ENCODE data around the gene IQSEC2. TPM values are rescaled to one million over a fixed set of nuclear protein-coding genes. Genes with fewer than 3 reads are reported as not detected.

IQSEC2 gene
- total and polyA plus RNA-seq, 2 experiments from 2014 or later = 6.0 to 10.2 TPM

- in situ Hi-C loops (cut with MboI) = no loop called here
- H3F3A ChIP-seq (ENCODE audit: insufficient read depth) = no peaks in the 10 kb centered on the region
- no peaks in the 10 kb centered on the region for H3K9me2 ChIP-seq (ENCODE audit: insufficient read depth)
- H3K9ac ChIP-seq = no peak overlapping the region
- no peak overlapping the region for H3K4me2 ChIP-seq (ENCODE audit: unreplicated experiment)
- H3K27me3 ChIP-seq (replicated peaks; ENCODE audit: insufficient read depth) = no peaks in the 10 kb centered on the region
- H3K79me2 ChIP-seq (ENCODE audit: insufficient read depth) = no peaks in the 10 kb centered on the region
- H4K20me1 ChIP-seq (ENCODE audit: insufficient read depth) = no peaks in the 10 kb centered on the region
- no peaks in the 10 kb centered on the region for H3K9me3 ChIP-seq (ENCODE audit: low read depth)
- no peak overlapping the region for H3K4me3 ChIP-seq
- no peak overlapping the region for H3K27ac ChIP-seq
- DNase-seq = no peak
- H3K36me3 ChIP-seq (ENCODE audit: low read depth) = no peaks in the 10 kb centered on the region
- WGBS, 2 experiments (ENCODE audit: low coverage in 1 of 2, low lambda C conversion rate in 2 of 2, missing lambda C conversion rate in 2 of 2) = 67 to 69% methylated on average over 5 of the region's 5 CpGs
- H3K4me1 ChIP-seq (ENCODE audit: insufficient read depth) = no peaks in the 10 kb centered on the region
- H2AFZ ChIP-seq = no peak overlapping the region
- TF ChIP-seq EZH2phosphoT487 (IDR thresholded peaks at IDR 0.05; ENCODE audit: insufficient read depth, low read depth) (no peak), EZH2 (IDR thresholded peaks at IDR 0.05; ENCODE audit: insufficient read depth, poor library complexity, severe bottlenecking) (no peak)
Measured at GRCh38 chrX:53230116-53230515, 51.3 kb downstream of the IQSEC2 start.

GRCh38 chrX:53227224-53227765 lies 54.1 kb downstream of the IQSEC2 start:
- H3K4me1 ChIP-seq (ENCODE audit: insufficient read depth) = peaks cover 11% of the 10 kb centered on the region
- H3K79me2 ChIP-seq (ENCODE audit: insufficient read depth) = peaks cover 26% of the 10 kb centered on the region
- H3K9me3 ChIP-seq (ENCODE audit: low read depth) = no peaks in the 10 kb centered on the region
- no peak for DNase-seq
- no peak overlapping the region for H3K27ac ChIP-seq
- no peak overlapping the region for H3K4me3 ChIP-seq
- WGBS, 2 experiments (ENCODE audit: low coverage in 1 of 2, low lambda C conversion rate in 2 of 2, missing lambda C conversion rate in 2 of 2) = 71 to 79% methylated on average over 7 of the region's 7 CpGs
- H3K4me2 ChIP-seq (ENCODE audit: unreplicated experiment) = no peak overlapping the region
- no peak overlapping the region for H3K9ac ChIP-seq
- H2AFZ ChIP-seq = no peak overlapping the region
- H3K36me3 ChIP-seq (ENCODE audit: low read depth) = no peaks in the 10 kb centered on the region
- TF ChIP-seq EZH2 (IDR thresholded peaks at IDR 0.05; ENCODE audit: insufficient read depth, poor library complexity, severe bottlenecking) (no peak), EZH2phosphoT487 (IDR thresholded peaks at IDR 0.05; ENCODE audit: insufficient read depth, low read depth) (no peak)
- in situ Hi-C loops (cut with MboI) = no loop called here
- H3K9me2 ChIP-seq (ENCODE audit: insufficient read depth) = no peaks in the 10 kb centered on the region
- no peaks in the 10 kb centered on the region for H3F3A ChIP-seq (ENCODE audit: insufficient read depth)
- peaks cover 8% of the 10 kb centered on the region for H4K20me1 ChIP-seq (ENCODE audit: insufficient read depth)
- H3K27me3 ChIP-seq (replicated peaks; ENCODE audit: insufficient read depth) = no peaks in the 10 kb centered on the region

GRCh38 chrX:53224860-53225797 lies 56.3 kb downstream of the IQSEC2 start, which contains the start of gene KDM5C:
Gene KDM5C, minus strand, starts transcription at chrX:53225207. Its CDS starts 318 bp downstream, at chrX:53224889.
- Histone ChIP-seq H3K27me3 (replicated peaks; ENCODE audit: insufficient read depth) (no peaks in the 10 kb centered on the region), H3K4me2 (ENCODE audit: unreplicated experiment) (peak within 1 kb of the TSS; percentile 99), H4K20me1 (ENCODE audit: insufficient read depth) (peaks cover 11% of the 10 kb centered on the region), H3K9ac (peak within 1 kb of the TSS; percentile 100), H3K27ac (peak within 1 kb of the TSS; percentile 93), H3K9me2 (ENCODE audit: insufficient read depth) (no peaks in the 10 kb centered on the region), H3F3A (ENCODE audit: insufficient read depth) (no peaks in the 10 kb centered on the region), H3K79me2 (ENCODE audit: insufficient read depth) (peaks cover 46% of the 10 kb centered on the region), H3K4me1 (ENCODE audit: insufficient read depth) (peaks cover 11% of the 10 kb centered on the region), H3K4me3 (peak within 1 kb of the TSS; percentile 90), H3K36me3 (ENCODE audit: low read depth) (no peaks in the 10 kb centered on the region), H3K9me3 (ENCODE audit: low read depth) (no peaks in the 10 kb centered on the region), H2AFZ (peak within 1 kb of the TSS; percentile 87)
- in situ Hi-C loops (cut with MboI) = no loop called here
- 0 to 1% methylated on average over 40 to 44 of the region's 67 CpGs for WGBS, 2 experiments (ENCODE audit: low coverage in 1 of 2, low lambda C conversion rate in 2 of 2, missing lambda C conversion rate in 2 of 2)
- no peak for TF ChIP-seq EZH2 (IDR thresholded peaks at IDR 0.05; ENCODE audit: insufficient read depth, poor library complexity, severe bottlenecking)
- TF ChIP-seq EZH2phosphoT487 (IDR thresholded peaks at IDR 0.05; ENCODE audit: insufficient read depth, low read depth) = no peak
- peak; percentile 90 for DNase-seq

GRCh38 chrX:53223955-53224859 lies 57.2 kb downstream of the IQSEC2 start:
- H3K9me2 ChIP-seq (ENCODE audit: insufficient read depth) = no peaks in the 10 kb centered on the region
- no peaks in the 10 kb centered on the region for H3K27me3 ChIP-seq (replicated peaks; ENCODE audit: insufficient read depth)
- peak overlapping the region; percentile 93 for H3K27ac ChIP-seq
- TF ChIP-seq EZH2phosphoT487 (IDR thresholded peaks at IDR 0.05; ENCODE audit: insufficient read depth, low read depth) = no peak
- TF ChIP-seq EZH2 (IDR thresholded peaks at IDR 0.05; ENCODE audit: insufficient read depth, poor library complexity, severe bottlenecking) = no peak
- H3K4me2 ChIP-seq (ENCODE audit: unreplicated experiment) = peak overlapping the region; percentile 99
- peak overlapping the region; percentile 90 for H3K4me3 ChIP-seq
- peaks cover 7% of the 10 kb centered on the region; the same call in 1 of the 2 replicates for H3K36me3 ChIP-seq (ENCODE audit: low read depth)
- H3K4me1 ChIP-seq (ENCODE audit: insufficient read depth) = peaks cover 11% of the 10 kb centered on the region
- H3K9ac ChIP-seq = peak overlapping the region; percentile 100
- peaks cover 55% of the 10 kb centered on the region for H3K79me2 ChIP-seq (ENCODE audit: insufficient read depth)
- peak; percentile 79 for DNase-seq
- in situ Hi-C loops (cut with MboI) = no loop called here
- WGBS, 2 experiments (ENCODE audit: low coverage in 1 of 2, low lambda C conversion rate in 2 of 2, missing lambda C conversion rate in 2 of 2) = 0 to 4% methylated on average over 8 to 29 of the region's 40 CpGs
- H3F3A ChIP-seq (ENCODE audit: insufficient read depth) = no peaks in the 10 kb centered on the region
- H3K9me3 ChIP-seq (ENCODE audit: low read depth) = no peaks in the 10 kb centered on the region
- peak overlapping the region; percentile 87 for H2AFZ ChIP-seq
- H4K20me1 ChIP-seq (ENCODE audit: insufficient read depth) = peaks cover 11% of the 10 kb centered on the region
